IPS-20b (cell line): ENCODE data around the gene ZC3H13.

Experiments used
- H3K27ac ChIP-seq: one replicate; pipeline ENCODE4 v1.5.1; 2013; ENCODE audit warnings: low read length
- H3K27me3 ChIP-seq: 2 replicates; pipeline ENCODE4 v1.6.1; 2013; ENCODE audit warnings: mild to moderate bottlenecking, low read length, inconsistent platforms; ENCODE audit not compliant: insufficient read depth
- H3K36me3 ChIP-seq: 2 replicates; pipeline ENCODE4 v1.6.1; 2013; ENCODE audit warnings: low read depth, mild to moderate bottlenecking, inconsistent platforms, low read length, moderate library complexity; ENCODE audit not compliant: insufficient read depth
- H3K4me1 ChIP-seq: 2 replicates; pipeline ENCODE4 v1.6.1; 2013; ENCODE audit warnings: mild to moderate bottlenecking, control low read depth, inconsistent platforms, low read length, moderate library complexity; ENCODE audit not compliant: insufficient read depth
- H3K4me3 ChIP-seq: 2 replicates; pipeline ENCODE4 v1.5.1; 2013; ENCODE audit warnings: mild to moderate bottlenecking, low read length, inconsistent platforms
- H3K9ac ChIP-seq: 2 replicates; pipeline ENCODE4 v1.6.1; 2013; ENCODE audit warnings: low read depth, mild to moderate bottlenecking, inconsistent platforms, low read length, moderate library complexity
- H3K9me3 ChIP-seq: 2 replicates; pipeline ENCODE4 v1.6.1; 2013; ENCODE audit warnings: mild to moderate bottlenecking, low read depth, low read length, inconsistent platforms; ENCODE audit not compliant: insufficient read depth

Gene ZC3H13

GRCh38 chr13:45951724-45952123, 100.8 kb downstream of the ZC3H13 start:
- no peak overlapping the region for H3K4me3 ChIP-seq
- H3K36me3 ChIP-seq, result peaks cover 20% of the 10 kb centered on the region
- no peak overlapping the region for H3K9ac ChIP-seq
- H3K9me3 ChIP-seq, result no peaks in the 10 kb centered on the region
- no peaks in the 10 kb centered on the region for H3K4me1 ChIP-seq
- no peaks in the 10 kb centered on the region for H3K27me3 ChIP-seq
- H3K27ac ChIP-seq, result no peak overlapping the region

GRCh38 chr13:45951166-45951565, 101.4 kb downstream of the ZC3H13 start:
- Histone ChIP-seq H3K27ac (no peak overlapping the region), H3K9me3 (no peaks in the 10 kb centered on the region), H3K4me3 (no peak overlapping the region), H3K9ac (no peak overlapping the region), H3K4me1 (no peaks in the 10 kb centered on the region), H3K27me3 (no peaks in the 10 kb centered on the region), H3K36me3 (peaks cover 15% of the 10 kb centered on the region)

DNA sequence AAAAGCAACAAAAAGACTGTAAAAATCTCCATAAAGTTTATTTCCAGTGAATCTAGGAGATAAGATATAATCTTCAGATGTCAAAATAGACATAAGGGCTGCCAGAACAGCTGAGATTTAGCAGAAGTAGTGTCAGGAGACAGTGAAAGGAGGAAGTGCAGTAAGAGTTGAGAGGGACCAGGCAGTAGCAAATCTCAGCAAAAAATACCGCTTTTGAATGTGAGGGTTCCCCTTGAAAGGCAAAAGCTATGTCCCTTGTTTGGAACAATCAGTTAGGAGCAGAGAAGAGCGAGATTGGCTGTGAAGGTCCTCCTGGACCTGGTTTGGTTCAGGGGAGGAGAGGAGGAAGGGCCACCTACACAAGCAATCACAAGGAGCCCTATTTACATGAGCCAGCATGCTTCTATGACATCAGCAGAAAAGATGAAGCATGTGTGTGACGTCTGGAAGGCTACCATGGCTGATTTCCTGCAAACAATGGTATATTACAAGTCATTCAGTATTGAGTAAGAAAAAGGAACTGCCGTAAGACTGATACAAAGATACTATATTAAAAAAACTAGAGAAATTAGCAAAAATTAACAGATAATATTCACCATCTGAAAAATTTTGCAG, 102.1 kb downstream of the ZC3H13 start:
- no peak overlapping the region for H3K4me3 ChIP-seq
- H3K27ac ChIP-seq, result no peak overlapping the region
- no peaks in the 10 kb centered on the region for H3K27me3 ChIP-seq
- peaks cover 9% of the 10 kb centered on the region; the same call in 1 of the 2 replicates for H3K36me3 ChIP-seq
- no peaks in the 10 kb centered on the region for H3K4me1 ChIP-seq
- H3K9ac ChIP-seq, result no peak overlapping the region
- H3K9me3 ChIP-seq, result no peaks in the 10 kb centered on the region

DNA sequence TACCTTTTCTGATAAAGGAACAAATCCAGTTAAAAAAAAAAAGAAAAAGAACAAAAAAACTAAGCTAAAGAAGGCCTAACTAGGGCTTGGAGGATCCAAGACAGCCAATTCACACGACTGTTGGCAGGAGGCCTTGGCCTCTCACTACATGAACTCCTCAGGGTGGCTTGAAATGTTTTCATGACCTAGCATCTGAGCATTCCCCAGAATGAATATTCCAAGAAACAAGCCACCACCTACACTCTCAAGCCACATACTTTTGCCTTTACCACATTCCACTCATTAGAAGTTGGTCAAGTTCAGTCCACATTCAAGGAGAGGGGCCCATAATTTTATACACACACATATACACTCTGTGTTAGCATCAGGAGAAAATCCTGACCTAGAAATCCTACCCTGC, 103.4 kb downstream of the ZC3H13 start:
- Histone ChIP-seq H3K27me3 (no peaks in the 10 kb centered on the region), H3K9me3 (no peaks in the 10 kb centered on the region), H3K4me3 (no peak overlapping the region), H3K36me3 (no peaks in the 10 kb centered on the region), H3K4me1 (no peaks in the 10 kb centered on the region), H3K27ac (no peak overlapping the region), H3K9ac (no peak overlapping the region)

DNA sequence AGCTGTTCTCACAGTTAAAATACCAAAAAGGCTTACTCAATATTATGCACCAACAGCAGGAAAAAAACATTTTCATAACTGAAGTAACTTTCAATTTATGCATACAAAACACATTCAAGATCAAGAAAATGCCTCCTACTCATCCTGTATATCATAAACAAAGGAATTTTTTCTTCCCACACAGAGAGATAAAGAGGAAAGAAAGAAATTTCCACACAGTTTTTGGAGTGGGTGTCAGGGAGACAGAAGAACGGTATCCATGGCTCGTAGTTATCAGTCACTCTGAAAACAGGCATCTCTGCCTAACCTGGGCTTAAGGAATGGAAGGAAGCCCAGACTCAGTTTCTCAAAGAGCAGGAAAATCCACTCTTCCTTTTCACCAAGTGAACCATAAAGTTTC, 108.6 kb downstream of the ZC3H13 start:
- no peaks in the 10 kb centered on the region for H3K36me3 ChIP-seq
- H3K9me3 ChIP-seq, result no peaks in the 10 kb centered on the region
- H3K27me3 ChIP-seq, result no peaks in the 10 kb centered on the region
- no peak overlapping the region for H3K9ac ChIP-seq
- no peaks in the 10 kb centered on the region for H3K4me1 ChIP-seq
- H3K4me3 ChIP-seq, result no peak overlapping the region
- no peak overlapping the region for H3K27ac ChIP-seq

GRCh38 chr13:45943120-45943519, 109.4 kb downstream of the ZC3H13 start:
- H3K9me3 ChIP-seq, result no peaks in the 10 kb centered on the region
- H3K36me3 ChIP-seq, result no peaks in the 10 kb centered on the region
- H3K4me1 ChIP-seq, result no peaks in the 10 kb centered on the region
- H3K4me3 ChIP-seq, result no peak overlapping the region
- no peak overlapping the region for H3K27ac ChIP-seq
- H3K9ac ChIP-seq, result no peak overlapping the region
- no peaks in the 10 kb centered on the region for H3K27me3 ChIP-seq

GRCh38 chr13:45941261-45941660, 111.3 kb downstream of the ZC3H13 start:
- no peaks in the 10 kb centered on the region for H3K27me3 ChIP-seq
- H3K4me1 ChIP-seq, result no peaks in the 10 kb centered on the region
- no peak overlapping the region for H3K27ac ChIP-seq
- no peak overlapping the region for H3K9ac ChIP-seq
- H3K9me3 ChIP-seq, result no peaks in the 10 kb centered on the region
- no peak overlapping the region for H3K4me3 ChIP-seq
- H3K36me3 ChIP-seq, result no peaks in the 10 kb centered on the region

- Histone ChIP-seq H3K9ac (no peak overlapping the region), H3K4me1 (no peaks in the 10 kb centered on the region), H3K27ac (no peak overlapping the region), H3K36me3 (no peaks in the 10 kb centered on the region), H3K27me3 (no peaks in the 10 kb centered on the region), H3K9me3 (no peaks in the 10 kb centered on the region), H3K4me3 (no peak overlapping the region)
These were observed 112.5 kb downstream of the ZC3H13 start for GRCh38 chr13:45940061-45940460.

DNA sequence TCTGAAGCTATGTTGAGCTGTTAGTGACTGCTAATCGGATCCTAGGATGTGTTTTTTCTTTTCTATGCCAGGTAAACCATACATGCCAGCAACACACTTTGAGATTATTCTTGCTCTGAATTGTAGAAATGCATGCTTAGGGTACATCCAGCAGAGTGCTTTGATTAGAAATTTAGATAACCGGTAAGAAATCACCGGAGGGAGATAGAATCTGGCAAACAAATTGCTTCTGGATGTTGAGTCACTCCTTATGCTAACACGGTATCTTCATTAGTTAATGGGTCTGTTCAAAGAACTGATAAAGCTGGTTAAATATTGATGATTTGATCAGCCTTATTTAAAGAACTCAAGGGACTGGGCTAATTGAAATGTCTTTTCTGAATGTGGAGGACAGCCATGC, 115.9 kb downstream of the ZC3H13 start:
- Histone ChIP-seq H3K9me3 (no peaks in the 10 kb centered on the region), H3K4me3 (no peak overlapping the region), H3K36me3 (no peaks in the 10 kb centered on the region), H3K27ac (no peak overlapping the region), H3K27me3 (no peaks in the 10 kb centered on the region), H3K4me1 (no peaks in the 10 kb centered on the region), H3K9ac (no peak overlapping the region)

DNA sequence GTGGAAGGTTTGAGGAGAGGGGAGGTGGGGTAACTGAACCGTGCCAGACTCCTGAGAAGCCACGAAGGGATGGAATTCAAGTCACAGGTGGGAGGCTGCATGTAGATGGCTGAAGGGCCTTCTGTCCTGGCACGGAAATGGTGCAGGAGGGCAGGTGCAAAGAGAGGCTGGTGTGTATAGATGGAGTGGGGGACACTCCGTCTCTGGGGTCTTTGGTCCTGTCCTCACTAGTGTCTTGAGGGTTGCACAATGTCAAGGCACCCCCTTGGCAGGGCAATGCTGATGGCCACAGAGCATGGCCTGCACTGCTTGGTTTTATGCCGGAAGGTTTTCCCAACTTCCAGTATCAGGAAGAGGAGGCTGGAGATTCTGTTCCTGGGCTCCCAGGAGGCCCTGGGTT, 118.3 kb downstream of the ZC3H13 start:
- H3K27ac ChIP-seq, result no peak overlapping the region
- H3K9ac ChIP-seq, result no peak overlapping the region
- H3K9me3 ChIP-seq, result no peaks in the 10 kb centered on the region
- no peaks in the 10 kb centered on the region for H3K4me1 ChIP-seq
- H3K4me3 ChIP-seq, result no peak overlapping the region
- no peaks in the 10 kb centered on the region for H3K27me3 ChIP-seq
- no peaks in the 10 kb centered on the region for H3K36me3 ChIP-seq

DNA sequence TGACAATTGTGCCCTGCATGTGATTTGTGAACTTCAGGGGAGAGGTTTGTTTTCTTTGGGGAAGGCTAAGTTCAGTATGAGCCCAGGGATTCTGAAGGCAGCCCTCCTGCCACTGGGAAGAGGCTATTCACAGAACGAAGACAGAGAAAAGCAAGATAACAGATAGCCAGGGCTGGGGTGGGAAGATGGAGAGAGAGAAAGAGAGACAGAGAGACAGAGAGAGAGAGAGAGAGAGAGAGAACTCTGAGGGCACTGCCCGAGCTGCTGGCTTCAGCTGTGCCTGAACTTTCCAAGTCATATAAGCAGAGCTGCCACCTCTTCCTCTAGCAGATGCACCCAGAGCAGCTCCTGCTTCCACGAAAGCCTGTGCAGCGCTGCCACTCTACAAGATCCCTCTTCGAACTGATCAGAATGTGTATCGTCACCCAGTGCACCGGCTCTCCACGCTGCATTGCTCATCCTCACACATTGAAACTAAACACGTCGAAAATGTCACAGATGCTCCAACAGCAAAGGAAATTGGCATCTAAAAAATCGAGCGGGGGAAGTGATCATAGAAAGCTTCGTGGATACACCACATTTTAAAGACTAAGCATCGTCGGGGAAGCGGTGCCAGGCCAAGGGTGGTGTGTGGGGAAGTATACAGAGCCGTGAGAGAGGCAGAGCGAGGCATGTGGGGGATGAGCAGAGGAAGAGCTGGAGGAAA, 119.2 kb downstream of the ZC3H13 start:
- Histone ChIP-seq H3K9me3 (no peaks in the 10 kb centered on the region), H3K36me3 (no peaks in the 10 kb centered on the region), H3K4me1 (no peaks in the 10 kb centered on the region), H3K9ac (no peak overlapping the region), H3K27me3 (no peaks in the 10 kb centered on the region), H3K4me3 (no peak overlapping the region), H3K27ac (no peak overlapping the region)

GRCh38 chr13:45932676-45933075, 119.9 kb downstream of the ZC3H13 start:
- no peak overlapping the region for H3K27ac ChIP-seq
- H3K27me3 ChIP-seq, result no peaks in the 10 kb centered on the region
- H3K9me3 ChIP-seq, result no peaks in the 10 kb centered on the region
- H3K4me1 ChIP-seq, result 0 out of 2 replicates have a peak, but pooled peaks cover 4% of the 10 kb centered on the region
- H3K36me3 ChIP-seq, result no peaks in the 10 kb centered on the region
- no peak overlapping the region for H3K9ac ChIP-seq
- no peak overlapping the region for H3K4me3 ChIP-seq
